HAP-1 (cell line): ENCODE data around the gene HLCS.

ENCODE experiments used
- DNase-seq, 2 experiments: peaks; one replicate each; pipeline ENCODE4 v3.0.0-alpha.2; 2016 to 2020; ENCODE audit warnings: low spot score in 2 of 2
- H3K27me3 ChIP-seq: fragments of 250-450 bp; sonication (Bioruptor Pico); 2 replicates; pipeline ENCODE4 v1.5.1; 2020; ENCODE audit warnings: low read depth, mild to moderate bottlenecking, moderate library complexity
- H3K36me3 ChIP-seq: fragments of 250-450 bp; sonication (Bioruptor Pico); replicated peaks from 2 replicates; pipeline ENCODE4 v1.5.1; 2020; ENCODE audit warnings: mild to moderate bottlenecking
- H3K4me1 ChIP-seq: fragments of 250-450 bp; sonication (Bioruptor Pico); 2 replicates; pipeline ENCODE4 v1.5.1; 2020; ENCODE audit warnings: mild to moderate bottlenecking
- H3K4me3 ChIP-seq: fragments of 250-450 bp; sonication (Bioruptor Pico); 2 replicates; pipeline ENCODE4 v1.5.1; 2020; ENCODE audit warnings: mild to moderate bottlenecking, moderate library complexity
- H3K9me3 ChIP-seq: fragments of 250-450 bp; sonication (Bioruptor Pico); 2 replicates; pipeline ENCODE4 v1.5.1; 2020; ENCODE audit warnings: mild to moderate bottlenecking, moderate library complexity
- in situ Hi-C: fragments of 300-500 bp; cut with MboI; formaldehyde crosslinking; loops from 3 replicates; pipeline ENCODE4 v1.14.3; 2020; ENCODE audit warnings: low sequenced_read_pairs, inconsistent platforms, mixed read lengths

Gene HLCS

GRCh38 chr21:36706482-36706852, 260.0 kb downstream of the HLCS start:
- Histone ChIP-seq H3K36me3 (no peaks in the 10 kb centered on the region; the same call in 1 of the 2 replicates), H3K27me3 (no peaks in the 10 kb centered on the region), H3K4me1 (no peaks in the 10 kb centered on the region; the same call in 1 of the 2 replicates), H3K9me3 (peaks cover 7% of the 10 kb centered on the region), H3K4me3 (no peak overlapping the region)
- DNase-seq, result no peak
- in situ Hi-C loops, result no loop called here

- no peaks in the 10 kb centered on the region for H3K27me3 ChIP-seq
- H3K4me1 ChIP-seq, result no peaks in the 10 kb centered on the region; the same call in 1 of the 2 replicates
- peaks cover 7% of the 10 kb centered on the region for H3K9me3 ChIP-seq
- in situ Hi-C loops, result no loop called here
- no peak overlapping the region for H3K4me3 ChIP-seq
- no peaks in the 10 kb centered on the region; the same call in 1 of the 2 replicates for H3K36me3 ChIP-seq
- no peak for DNase-seq
These were observed 260.6 kb downstream of the HLCS start for GRCh38 chr21:36705679-36706481.

- H3K27me3 ChIP-seq, result no peaks in the 10 kb centered on the region
- in situ Hi-C loops, result no loop called here
- peaks cover 7% of the 10 kb centered on the region for H3K9me3 ChIP-seq
- H3K4me3 ChIP-seq, result no peak overlapping the region
- no peaks in the 10 kb centered on the region; the same call in 1 of the 2 replicates for H3K4me1 ChIP-seq
- no peak for DNase-seq
- no peaks in the 10 kb centered on the region; the same call in 1 of the 2 replicates for H3K36me3 ChIP-seq
These were observed 261.4 kb downstream of the HLCS start for GRCh38 chr21:36704958-36705678.

- Histone ChIP-seq H3K27me3 (no peaks in the 10 kb centered on the region), H3K36me3 (no peaks in the 10 kb centered on the region; the same call in 1 of the 2 replicates), H3K9me3 (peaks cover 7% of the 10 kb centered on the region), H3K4me1 (no peaks in the 10 kb centered on the region; the same call in 1 of the 2 replicates), H3K4me3 (no peak overlapping the region)
- DNase-seq, result no peak
- in situ Hi-C loops, result no loop called here
These were observed 262.1 kb downstream of the HLCS start for GRCh38 chr21:36704281-36704957.

- in situ Hi-C loops, result no loop called here
- Histone ChIP-seq H3K4me3 (no peak overlapping the region), H3K4me1 (no peaks in the 10 kb centered on the region; the same call in 1 of the 2 replicates), H3K9me3 (peaks cover 7% of the 10 kb centered on the region), H3K27me3 (no peaks in the 10 kb centered on the region), H3K36me3 (no peaks in the 10 kb centered on the region; the same call in 1 of the 2 replicates)
- DNase-seq, result no peak
These were observed 262.7 kb downstream of the HLCS start for GRCh38 chr21:36703626-36704280.

- no peak for DNase-seq
- Histone ChIP-seq H3K27me3 (no peaks in the 10 kb centered on the region), H3K9me3 (peaks cover 7% of the 10 kb centered on the region), H3K4me1 (peaks cover 3% of the 10 kb centered on the region), H3K4me3 (no peak overlapping the region), H3K36me3 (no peaks in the 10 kb centered on the region; the same call in 1 of the 2 replicates)
- in situ Hi-C loops, result no loop called here
These were observed 263.3 kb downstream of the HLCS start for GRCh38 chr21:36703123-36703522.

- no peak overlapping the region for H3K4me3 ChIP-seq
- no peak for DNase-seq
- peaks cover 7% of the 10 kb centered on the region for H3K9me3 ChIP-seq
- no peaks in the 10 kb centered on the region for H3K27me3 ChIP-seq
- in situ Hi-C loops, result no loop called here
- no peaks in the 10 kb centered on the region; the same call in 1 of the 2 replicates for H3K36me3 ChIP-seq
- peaks cover 3% of the 10 kb centered on the region for H3K4me1 ChIP-seq
These were observed 263.9 kb downstream of the HLCS start for GRCh38 chr21:36702622-36702968.

- peak in 1 of 2 experiments; percentile 30 for DNase-seq
- peaks cover 7% of the 10 kb centered on the region for H3K9me3 ChIP-seq
- no peaks in the 10 kb centered on the region for H3K27me3 ChIP-seq
- peak overlapping the region; percentile 55 for H3K4me3 ChIP-seq
- H3K36me3 ChIP-seq, result no peaks in the 10 kb centered on the region; the same call in 1 of the 2 replicates
- peaks cover 3% of the 10 kb centered on the region for H3K4me1 ChIP-seq
- in situ Hi-C loops, result no loop called here
These were observed 264.5 kb downstream of the HLCS start for GRCh38 chr21:36701756-36702621.

- Histone ChIP-seq H3K4me1 (peaks cover 3% of the 10 kb centered on the region), H3K4me3 (peak overlapping the region; percentile 55), H3K36me3 (no peaks in the 10 kb centered on the region; the same call in 1 of the 2 replicates), H3K9me3 (peaks cover 6% of the 10 kb centered on the region), H3K27me3 (no peaks in the 10 kb centered on the region)
- in situ Hi-C loops, result no loop called here
- DNase-seq, result peak in 1 of 2 experiments; percentile 51
These were observed 265.3 kb downstream of the HLCS start for GRCh38 chr21:36700971-36701755.
